Putamen (tissue), 1 donor: ENCODE measurements around the gene TMOD4.

ENCODE experiments used
- DNase-seq: peaks from one replicate; pipeline ENCODE4 v3.0.0-alpha.2; 2016; ENCODE audit warnings: low spot score

TMOD4 gene

DNA sequence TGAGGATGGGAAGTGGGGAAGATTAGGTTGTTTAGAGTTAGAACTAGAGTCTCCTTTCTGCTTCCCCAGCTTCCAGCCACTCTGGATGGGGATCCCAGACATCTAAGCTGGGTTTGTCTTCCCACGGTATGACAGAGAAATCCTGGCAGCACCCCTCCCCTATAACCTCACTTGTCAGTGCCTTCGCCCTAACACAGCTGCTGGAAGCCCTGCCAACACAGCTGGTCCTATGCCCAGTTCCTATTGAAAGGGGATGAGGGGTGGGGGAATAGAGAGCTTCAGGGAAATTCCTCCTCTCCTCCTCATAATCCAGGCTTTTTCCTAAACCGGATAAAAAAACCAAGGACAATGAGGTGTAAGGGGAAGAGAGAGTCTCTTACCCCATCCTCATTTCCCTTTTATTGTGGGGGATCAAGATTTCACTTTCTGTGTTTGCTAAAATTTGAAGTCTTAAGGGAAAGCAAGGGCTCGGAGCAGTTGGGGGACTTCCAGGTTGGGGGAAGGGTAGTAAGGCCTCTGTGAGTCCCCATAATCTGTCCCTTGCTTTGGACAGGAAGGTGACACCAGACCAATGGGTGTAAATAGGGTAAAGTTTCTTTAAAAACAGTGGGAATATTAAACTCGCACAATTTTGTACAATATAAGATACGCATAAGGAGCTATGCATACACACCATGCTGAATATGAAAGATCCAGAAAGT, 590 bp downstream of the TMOD4 start:
- DNase-seq = peak; percentile 86

DNA sequence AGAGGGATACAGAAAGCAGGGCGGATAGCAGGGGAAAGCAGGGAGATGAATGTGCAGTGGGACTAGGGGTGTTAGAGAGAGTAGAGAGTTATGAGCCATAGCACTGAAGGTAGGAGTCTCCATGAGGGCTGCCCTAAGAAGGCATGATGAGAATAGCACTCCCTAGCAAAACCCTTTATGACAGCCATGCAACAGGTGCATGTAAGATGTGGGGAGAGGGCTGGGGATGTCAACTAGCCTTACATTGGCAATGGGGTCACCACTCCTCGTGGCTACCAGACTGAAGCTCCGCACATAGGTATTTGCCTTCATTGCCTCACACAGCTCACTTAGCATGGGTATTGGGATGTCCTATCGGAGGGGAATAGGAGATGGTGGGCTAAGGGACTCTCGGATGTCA, 4.6 kb downstream of the TMOD4 start:
- no peak for DNase-seq

DNA sequence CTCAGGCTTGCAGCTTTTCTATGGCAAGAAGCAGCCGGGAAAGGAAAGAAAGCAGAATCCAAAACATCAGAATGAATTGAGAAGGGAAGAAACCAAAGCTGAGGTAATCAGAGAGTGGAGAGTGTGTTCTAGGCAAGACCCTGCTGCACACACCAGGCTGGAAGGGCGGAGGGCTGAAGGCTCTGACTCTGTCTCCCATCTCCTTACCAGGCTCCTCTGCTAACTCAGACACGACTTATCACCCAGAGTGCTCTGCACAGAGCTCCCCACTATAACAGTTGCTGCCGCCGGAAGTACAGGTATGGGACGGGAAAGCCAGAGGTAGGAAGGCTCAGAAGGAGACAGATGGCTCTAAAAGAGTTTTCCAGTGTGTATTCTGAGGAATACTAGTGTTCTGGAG, 8.7 kb downstream of the TMOD4 start:
- no peak for DNase-seq

DNA sequence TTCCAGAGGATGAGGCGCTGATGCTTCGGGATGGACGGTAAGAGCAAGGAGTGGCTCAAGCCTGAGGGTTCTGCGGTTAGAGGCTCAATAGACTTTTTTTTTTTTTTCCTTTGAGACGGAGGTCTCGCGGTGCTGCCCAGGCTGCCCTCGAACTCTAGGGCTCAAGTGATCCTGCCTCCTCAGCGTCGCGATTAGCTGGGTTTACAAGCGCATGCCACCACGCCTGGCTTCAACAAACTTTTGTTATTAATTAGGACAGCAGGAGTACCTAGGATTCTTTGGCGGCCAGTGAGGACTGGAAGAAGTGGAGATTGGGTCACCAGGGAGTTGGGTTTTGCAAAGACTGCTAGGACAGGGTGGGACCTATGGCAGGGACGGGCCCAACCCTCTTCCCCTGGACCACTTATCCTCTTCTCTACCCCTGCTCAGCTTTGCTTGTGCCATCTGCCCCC, 9.2 kb downstream of the TMOD4 start:
- no peak for DNase-seq

DNA sequence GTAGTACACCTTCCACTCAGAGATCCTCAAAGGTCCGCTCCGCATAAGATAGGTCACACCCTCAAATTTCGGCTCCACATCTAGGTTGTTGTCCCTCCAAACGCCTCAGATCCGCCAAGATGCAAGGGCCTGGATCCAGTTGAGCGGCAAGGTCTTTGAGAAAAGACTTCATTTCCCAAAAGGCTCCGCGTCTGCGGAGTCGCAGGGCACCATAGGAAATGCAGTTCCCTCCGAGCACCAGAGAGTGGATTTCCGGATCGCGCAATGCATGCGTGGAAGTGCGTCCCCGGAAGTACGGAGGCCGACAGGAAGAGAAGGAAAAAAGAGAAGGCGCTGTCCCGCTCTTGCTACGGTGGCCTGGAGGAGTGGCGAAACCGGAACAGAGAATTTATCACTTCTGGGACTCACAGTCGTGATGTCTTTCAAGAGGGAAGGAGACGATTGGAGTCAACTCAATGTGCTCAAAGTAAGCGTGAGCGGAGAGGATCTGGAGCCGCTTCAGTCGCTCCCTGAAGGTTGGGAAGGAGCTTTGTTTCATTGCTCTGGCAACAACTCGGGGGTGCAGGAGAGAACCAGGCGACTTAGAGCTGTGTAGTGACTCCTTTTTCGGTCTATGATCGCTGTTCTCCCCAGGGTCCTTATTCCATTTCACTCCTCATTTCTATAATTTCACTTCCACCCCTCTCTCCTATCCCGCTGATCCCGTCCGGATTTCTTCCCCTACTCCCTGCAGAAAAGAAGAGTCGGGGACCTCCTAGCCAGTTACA, 9.9 kb downstream of the TMOD4 start, which contains the start of the genes LYSMD1 and SCNM1:
TSS of gene LYSMD1 (minus strand) at position 165 of the 767 bp plus-strand sequence. CDS start 644 bp downstream, outside the sequence.
TSS of gene SCNM1 (plus strand) at position 407 of the 767 bp plus-strand sequence. CDS start at position 416, 9 bp downstream.
- peak; percentile 99 for DNase-seq

DNA sequence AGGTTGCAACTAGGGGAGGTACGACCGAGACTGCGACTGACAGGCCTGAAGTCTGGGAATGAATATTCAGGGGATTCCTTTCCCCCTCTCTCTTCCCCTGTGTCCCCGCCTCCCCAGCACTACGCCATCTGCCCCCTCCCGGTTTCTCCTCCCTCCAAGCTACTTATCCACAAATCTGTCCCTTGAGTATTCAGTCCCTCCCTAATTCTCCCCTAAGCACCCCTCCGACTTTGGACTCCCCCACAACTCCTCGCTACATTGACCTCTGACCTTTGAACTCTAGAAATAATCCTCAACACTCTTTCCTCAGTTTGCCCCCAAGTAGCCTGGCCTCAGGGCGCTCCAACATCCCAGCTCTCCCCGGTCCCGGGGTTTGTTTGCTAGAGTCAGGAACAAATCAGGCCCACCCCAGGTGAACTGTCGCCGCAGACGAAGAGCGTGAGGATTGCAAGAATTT, 10.5 kb downstream of the TMOD4 start:
- DNase-seq = peak; percentile 70

DNA sequence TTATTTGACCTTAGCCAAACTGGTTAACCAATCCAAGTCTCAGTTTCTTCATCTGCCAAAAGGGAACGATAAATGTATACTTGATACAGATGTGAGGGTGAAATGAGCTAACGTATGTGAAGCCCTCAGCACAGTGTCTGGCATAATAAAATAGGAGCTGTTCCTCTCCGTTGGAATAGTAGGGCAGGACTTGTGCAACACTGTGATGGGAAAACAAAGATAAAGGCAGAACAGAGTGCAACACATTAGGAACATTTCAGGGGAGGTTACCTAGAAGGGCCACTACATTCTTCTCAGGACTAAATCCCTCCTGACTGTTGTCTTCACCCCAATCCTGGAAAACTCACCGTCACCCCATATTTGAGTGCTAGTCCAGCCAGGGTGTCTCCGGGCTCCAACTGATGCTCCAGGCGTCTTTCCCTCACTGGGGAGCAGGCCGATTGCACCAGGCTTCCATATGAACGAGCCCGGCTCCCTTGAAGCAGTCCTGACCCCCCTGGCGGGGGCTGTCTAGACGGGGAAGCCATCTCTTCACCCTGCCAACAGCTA, 11.0 kb downstream of the TMOD4 start:
- no peak for DNase-seq

DNA sequence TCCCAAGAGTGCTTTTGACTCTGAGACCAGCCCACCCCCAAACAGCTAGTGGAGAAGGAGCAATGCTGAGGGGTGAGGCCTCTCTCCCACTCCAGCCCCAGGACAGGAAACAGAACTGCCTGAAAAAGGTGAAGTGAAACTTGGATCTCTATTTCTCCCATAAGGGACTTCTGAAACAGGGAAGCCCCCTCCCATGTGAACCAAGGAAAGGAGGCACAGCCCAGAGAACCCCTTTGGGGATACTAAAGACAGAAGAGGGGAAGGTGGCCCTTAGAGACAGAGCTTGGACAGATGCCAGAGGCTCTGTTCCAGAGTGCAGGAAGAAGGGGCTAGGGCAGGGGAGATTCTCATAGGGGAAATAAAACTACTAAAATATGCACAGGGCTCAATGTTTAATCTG, 16.4 kb downstream of the TMOD4 start:
- no peak for DNase-seq

DNA sequence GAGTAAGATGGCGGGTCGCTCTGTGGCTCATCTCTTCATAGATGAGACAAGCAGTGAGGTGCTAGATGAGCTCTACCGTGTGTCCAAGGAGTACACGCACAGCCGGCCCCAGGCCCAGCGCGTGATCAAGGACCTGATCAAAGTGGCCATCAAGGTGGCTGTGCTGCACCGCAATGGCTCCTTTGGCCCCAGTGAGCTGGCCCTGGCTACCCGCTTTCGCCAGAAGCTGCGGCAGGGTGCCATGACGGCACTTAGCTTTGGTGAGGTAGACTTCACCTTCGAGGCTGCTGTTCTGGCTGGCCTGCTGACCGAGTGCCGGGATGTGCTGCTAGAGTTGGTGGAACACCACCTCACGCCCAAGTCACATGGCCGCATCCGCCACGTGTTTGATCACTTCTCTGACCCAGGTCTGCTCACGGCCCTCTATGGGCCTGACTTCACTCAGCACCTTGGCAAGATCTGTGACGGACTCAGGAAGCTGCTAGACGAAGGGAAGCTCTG, 17.0 kb downstream of the TMOD4 start:
- no peak for DNase-seq

DNA sequence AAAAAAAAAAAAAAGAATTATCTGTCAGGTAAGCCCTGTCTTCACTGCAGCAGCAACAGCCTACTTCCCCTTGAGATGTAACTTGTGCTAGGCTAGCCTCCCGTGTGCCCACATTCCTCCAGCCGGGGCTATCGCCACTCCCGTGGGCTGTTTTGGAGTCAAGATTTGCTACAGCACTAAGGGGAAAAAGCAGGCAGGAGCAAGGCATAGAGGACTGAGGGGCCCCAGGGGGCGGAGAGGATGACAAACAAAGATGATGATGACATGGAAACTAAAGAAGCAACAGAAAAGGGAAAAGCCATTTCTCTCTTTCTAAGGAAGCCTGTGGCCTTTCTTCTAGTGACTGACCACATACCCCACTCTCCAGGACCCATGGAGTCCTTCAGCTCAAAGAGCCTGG, 17.5 kb downstream of the TMOD4 start:
- DNase-seq = no peak

DNA sequence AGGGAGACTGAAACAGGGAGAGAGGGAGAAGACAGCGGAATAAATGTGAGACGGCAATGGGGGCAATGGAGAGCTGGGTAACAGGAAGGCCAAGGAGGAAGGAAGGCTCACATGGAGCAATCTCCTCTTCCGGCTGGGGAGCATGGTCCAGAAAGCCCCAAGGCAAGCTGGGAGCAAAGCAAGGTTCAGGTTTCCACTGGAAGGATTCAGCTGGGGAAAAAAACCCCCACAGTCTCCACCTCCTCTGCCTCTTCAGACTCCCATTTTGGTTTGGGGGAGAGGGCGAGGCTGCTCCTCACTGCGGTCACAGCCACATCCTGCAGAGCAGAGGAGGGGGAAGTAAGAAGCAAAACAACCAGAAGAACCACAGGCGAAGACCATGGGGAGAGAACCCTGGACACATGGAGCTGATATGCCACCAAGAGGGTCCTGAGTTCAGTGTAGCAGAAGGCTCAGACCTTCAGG, 18.7 kb downstream of the TMOD4 start:
- DNase-seq = no peak

DNA sequence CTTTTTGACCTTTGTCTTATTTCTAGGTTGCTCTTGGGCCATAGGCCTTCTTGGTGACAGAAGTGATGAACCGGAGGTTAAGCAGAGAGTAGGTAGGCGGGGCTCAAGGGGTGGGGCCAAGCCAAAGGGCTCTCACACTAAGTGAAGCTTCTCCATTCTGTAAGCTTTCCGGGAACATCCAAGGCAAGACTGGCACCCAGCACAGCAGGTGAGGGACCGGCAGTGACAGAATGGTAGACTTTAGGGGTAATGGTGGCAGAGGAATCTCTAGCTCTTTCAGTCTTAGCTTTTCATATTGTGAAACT, 19.3 kb downstream of the TMOD4 start, which contains the start of gene TNFAIP8L2:
TSS of gene TNFAIP8L2 (plus strand) at position 135 of the 305 bp plus-strand sequence. CDS start 2,049 bp downstream, outside the sequence.
- no peak for DNase-seq

DNA sequence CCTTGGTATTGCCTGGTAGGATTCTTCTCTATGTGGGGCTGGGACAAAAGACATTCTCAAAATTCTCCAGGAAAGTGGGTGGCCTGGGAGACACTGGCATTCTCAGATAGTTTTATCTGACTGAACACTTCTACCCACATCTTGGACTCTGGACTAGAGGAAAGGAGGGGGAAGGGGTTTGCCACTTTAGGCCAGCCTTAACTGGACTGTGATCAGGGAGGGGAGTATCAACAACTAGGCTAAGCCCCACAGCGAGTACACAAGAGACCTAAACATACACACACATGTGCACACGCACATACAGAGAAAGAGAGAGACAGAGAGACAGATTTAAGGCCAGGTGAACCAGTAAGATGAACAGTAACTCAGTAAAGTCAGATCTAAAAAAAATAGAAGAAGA, 28.1 kb downstream of the TMOD4 start:
- DNase-seq = no peak

DNA sequence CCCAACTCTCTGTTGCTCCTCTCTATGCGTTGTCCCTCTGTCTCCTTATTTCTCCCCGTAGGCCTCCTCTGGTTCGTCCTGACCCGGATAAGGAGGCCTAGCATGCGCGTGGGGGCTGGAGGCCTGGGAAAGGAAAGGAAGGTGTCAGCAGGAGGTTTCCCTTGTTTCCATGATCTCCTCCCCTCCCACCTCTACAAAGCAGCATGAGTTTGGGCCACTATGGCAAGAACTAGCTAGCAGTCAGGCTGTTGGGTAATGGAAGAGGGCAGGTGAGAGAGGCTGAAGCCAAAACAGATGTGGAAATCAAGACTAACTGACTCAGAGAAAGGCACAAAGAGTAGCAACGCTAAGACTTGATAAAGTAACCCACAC, 28.7 kb downstream of the TMOD4 start:
- DNase-seq = no peak

DNA sequence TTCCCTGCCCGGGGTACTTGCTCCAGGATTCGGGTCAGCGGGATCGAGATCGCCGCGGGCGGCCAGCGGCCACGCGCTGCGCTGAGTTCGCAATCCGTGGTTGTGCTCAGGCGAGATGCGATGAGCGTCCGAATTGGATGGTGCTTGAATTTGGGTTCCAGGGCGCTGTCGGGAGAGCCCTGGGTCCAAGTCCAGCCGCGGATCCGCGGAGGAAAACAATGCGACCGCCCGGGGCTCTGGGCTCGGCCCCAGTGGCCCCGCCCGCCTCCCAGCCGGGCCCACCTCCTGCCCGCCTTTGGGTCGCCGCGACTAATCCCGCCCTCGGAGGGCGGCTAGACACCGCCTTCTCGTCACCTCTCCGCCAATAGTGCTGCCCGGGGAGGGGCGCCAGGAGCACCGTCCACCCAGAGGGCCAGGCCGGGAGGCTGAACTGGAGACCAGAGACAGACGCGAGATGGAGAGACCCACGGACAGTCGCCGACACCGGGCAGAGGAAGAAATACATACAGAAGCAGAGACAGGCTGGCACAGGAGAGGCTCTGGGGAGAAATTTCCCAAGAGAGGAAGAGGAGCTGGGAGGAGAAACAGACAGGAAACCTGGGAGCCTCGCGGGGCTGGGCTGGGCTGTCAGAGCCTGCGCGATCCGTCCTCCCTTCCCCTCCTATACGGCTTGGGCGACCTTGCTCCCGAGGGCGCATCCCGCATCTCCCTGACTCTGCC, 29.2 kb downstream of the TMOD4 start, which contains the start of gene SEMA6C:
TSS of gene SEMA6C (minus strand) at position 220 of the 720 bp plus-strand sequence. CDS start 4,010 bp downstream, outside the sequence.
- DNase-seq = peak; percentile 96

DNA sequence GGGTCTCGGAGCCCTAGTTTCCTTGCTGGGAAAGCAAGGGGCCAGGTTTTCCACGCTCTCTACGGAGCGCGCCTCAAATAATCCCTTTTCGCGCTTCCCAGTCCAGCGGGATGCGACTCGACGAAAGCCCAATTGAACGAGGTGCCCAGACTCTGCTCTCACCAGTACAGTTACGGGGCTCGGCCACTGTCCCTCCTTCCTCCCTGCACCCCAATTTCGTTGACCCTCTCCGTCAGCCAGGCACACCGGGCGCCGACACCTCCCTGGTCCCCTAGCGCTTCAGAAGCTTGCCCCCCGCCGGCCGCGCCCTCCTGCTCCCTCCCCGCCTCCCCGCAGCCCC, 29.7 kb downstream of the TMOD4 start:
- no peak for DNase-seq

DNA sequence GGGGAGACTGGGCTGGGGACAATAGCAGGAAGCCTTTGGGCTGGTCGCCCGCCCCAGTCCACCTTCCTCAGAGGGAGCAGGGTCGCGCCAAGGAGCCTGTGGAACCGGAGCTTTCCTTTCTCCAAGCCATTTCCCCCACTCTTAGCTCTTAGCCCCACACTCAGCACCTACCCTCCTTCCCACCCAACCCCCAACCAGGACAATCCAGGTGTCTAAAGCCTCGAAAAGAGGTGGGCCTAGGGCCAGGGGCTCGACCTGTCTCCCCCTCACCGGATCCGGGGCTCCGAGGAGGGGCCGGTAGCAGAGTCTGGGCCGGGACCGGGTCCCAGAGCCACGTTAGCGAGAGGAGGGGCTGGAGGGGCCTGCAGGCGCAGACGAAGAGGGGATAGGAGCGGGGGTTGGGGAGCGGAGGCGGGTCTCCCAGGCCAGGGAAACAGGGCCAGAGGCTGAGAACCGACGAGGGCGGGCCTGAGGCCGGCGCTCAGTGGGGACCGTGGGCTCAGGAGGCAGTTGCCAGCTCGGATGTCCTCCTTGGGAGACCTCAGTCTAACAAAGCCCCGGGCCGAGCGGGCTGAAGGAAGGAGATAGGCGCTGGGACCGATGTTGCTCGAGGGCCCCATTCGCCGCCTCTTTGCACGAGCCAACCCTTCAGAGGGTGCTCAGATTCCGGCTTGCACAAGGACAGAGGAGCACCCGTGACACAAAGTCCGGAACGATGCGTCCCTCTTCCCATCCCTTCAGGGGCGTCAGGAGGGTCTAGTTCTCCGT, 30.3 kb downstream of the TMOD4 start:
- no peak for DNase-seq

DNA sequence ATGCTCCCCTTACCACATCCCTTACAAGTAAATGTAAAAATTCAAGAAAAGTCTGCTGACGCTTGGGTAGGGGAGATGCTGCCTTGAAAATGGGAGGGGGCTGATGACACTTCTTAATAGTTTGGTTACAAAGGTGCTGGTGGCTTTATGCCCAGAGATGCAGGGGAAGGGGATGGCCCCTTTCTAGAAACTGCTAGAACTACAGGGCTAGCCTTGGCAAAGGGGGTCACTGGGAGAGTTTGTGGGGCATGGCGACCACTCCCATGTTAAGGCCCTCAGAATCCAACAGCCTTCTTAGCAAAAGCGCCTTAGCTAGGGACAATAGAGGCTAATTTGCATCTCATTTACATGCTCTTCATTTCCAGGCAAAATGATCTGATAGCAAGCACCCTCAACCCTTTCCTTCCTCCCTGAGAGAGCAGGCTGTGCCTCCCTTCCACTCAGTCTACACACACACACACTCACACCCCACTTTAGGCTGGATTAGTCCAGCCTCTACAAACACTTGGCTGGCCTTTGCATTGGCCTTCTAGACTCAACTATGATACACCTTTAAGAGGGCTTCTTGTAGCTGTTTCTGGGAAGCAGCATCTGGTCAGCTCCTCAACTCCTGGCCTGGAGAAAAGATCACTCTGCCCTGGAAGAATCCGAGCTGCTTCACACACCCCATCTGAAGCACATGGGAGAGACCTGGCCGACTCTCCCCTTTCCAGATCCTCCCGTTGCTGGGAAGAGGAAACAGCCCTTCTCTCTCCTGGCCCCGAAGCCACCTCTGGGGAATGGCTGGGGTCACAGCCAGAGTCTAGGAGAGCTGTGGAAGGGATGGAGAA, 31.1 kb downstream of the TMOD4 start:
- no peak for DNase-seq

DNA sequence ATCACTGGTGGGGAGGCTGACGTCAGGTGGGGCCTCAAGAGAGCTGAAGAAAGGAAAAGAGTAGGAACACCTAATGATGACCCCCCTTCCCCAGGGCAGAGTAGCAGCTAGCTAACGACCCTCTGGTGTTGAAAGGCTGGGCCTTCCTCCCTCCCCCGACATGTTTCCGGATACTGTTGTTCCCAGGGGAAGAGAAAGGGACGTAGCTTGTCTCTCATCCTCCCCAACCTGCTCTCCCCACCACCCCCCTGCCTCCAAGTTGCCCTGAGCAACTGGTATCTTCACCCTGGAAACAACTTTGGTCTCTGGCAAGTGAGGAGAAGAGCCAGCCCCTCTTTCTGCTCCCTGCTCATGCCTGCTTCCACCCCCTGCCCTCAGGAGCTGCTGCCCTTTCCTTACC, 31.8 kb downstream of the TMOD4 start:
- DNase-seq = no peak

DNA sequence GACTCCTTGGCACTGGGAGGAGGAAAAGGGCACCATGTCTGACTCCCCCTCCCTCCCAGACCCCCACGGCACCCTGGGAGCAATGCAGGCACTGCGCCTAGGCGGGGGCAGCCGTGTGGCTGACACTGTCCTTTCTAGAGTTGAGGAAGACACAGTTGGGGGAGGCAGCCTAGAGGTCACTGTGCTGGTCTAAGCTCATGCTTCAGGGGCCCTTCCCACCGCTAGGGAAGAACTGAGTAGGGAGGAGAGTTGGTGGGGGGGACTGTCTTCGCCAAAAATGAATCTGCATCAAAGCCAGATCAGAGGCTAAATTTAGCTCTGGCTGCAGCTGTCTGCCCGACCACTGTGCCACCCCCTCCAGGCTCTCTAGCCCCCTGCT, 32.7 kb downstream of the TMOD4 start:
- no peak for DNase-seq
